ENCODE results near the gene FAM53B.

Gene FAM53B

GRCh38 chr10:124737221-124737620, 7.0 kb downstream of the FAM53B start:
- TF ChIP-seq ZFX (IDR thresholded peaks at IDR 0.05; ENCODE audit: borderline replicate concordance) (no peak), CTCF (IDR thresholded peaks at IDR 0.05) (no peak)
- no peak overlapping the region for H3K27ac ChIP-seq

GRCh38 chr10:124736491-124737136, 7.6 kb downstream of the FAM53B start:
- no peak overlapping the region for H3K27ac ChIP-seq
- TF ChIP-seq ZFX (IDR thresholded peaks at IDR 0.05; ENCODE audit: borderline replicate concordance) (no peak), CTCF (IDR thresholded peaks at IDR 0.05) (no peak)

GRCh38 chr10:124735491-124736286, 8.5 kb downstream of the FAM53B start:
- no peak overlapping the region for H3K27ac ChIP-seq
- TF ChIP-seq ZFX (IDR thresholded peaks at IDR 0.05; ENCODE audit: borderline replicate concordance) (no peak), CTCF (IDR thresholded peaks at IDR 0.05) (no peak)

GRCh38 chr10:124734311-124735166, 9.6 kb downstream of the FAM53B start:
- TF ChIP-seq ZFX (IDR thresholded peaks at IDR 0.05; ENCODE audit: borderline replicate concordance) (no peak), CTCF (IDR thresholded peaks at IDR 0.05) (no peak)
- H3K27ac ChIP-seq: no peak overlapping the region

GRCh38 chr10:124733571-124734245, 10.5 kb downstream of the FAM53B start:
- no peak for TF ChIP-seq ZFX (IDR thresholded peaks at IDR 0.05; ENCODE audit: borderline replicate concordance)
- no peak for TF ChIP-seq CTCF (IDR thresholded peaks at IDR 0.05)
- H3K27ac ChIP-seq: no peak overlapping the region

- H3K27ac ChIP-seq: no peak overlapping the region
- TF ChIP-seq ZFX (IDR thresholded peaks at IDR 0.05; ENCODE audit: borderline replicate concordance) (no peak), CTCF (IDR thresholded peaks at IDR 0.05) (no peak)
Measured at GRCh38 chr10:124732931-124733570, 11.1 kb downstream of the FAM53B start.

Measured in 22Rv1 (cell line).